B cell (primary cell): ENCODE results near the gene TFF1. TPM values are rescaled to one million over a fixed set of nuclear protein-coding genes. Genes with fewer than 3 reads are reported as not detected.

ENCODE experiments used
- ATAC-seq: fragments of 200-7000 bp; cut with Tn5 transposase; one replicate; pipeline ENCODE4 v1.10.0; 2021; ENCODE audit warnings: low read depth, mild to moderate bottlenecking, moderate number of reproducible peaks, moderate library complexity
- CTCF ChIA-PET: fragments of 350-600 bp; sonication (Branson Sonifier 250); formaldehyde crosslinking; loops from one replicate; lab custom pipeline; 2021; ENCODE audit warnings: antibody characterized with exemption, inconsistent platforms; lab: Charles Lee
- POLR2A ChIA-PET: fragments of 350-600 bp; sonication (Branson Sonifier 250); formaldehyde crosslinking; loops from one replicate; lab custom pipeline; 2021; ENCODE audit warnings: antibody characterized with exemption; lab: Charles Lee
- DNase-seq: peaks from one replicate; pipeline ENCODE4 v3.0.0; 2013
- H2AFZ ChIP-seq: 2 replicates; pipeline ENCODE4 v1.6.1; 2012; ENCODE audit warnings: mild to moderate bottlenecking, low read depth, low read length; ENCODE audit not compliant: insufficient read depth, poor library complexity, severe bottlenecking
- H3K27ac ChIP-seq, 2 donors: 1 replicate in 1 of 2; 2 replicates in 1 of 2; pipeline ENCODE4 v1.5.1; 2012 to 2013; ENCODE audit warnings: low read length in 2 of 2, mild to moderate bottlenecking in 2 of 2, moderate library complexity in 1 of 2
- H3K27me3 ChIP-seq, 4 experiments: fragments of 200-600 bp in 1 of 4; sonication (generic) in 1 of 4; replicated peaks in 1 of 4; 1 replicate in 2 of 4; 2 replicates in 2 of 4; pipeline versions ENCODE4 v1.6.1 to v1.7.0; 2013 to 2016; ENCODE audit warnings: low read length in 3 of 4, mild to moderate bottlenecking in 2 of 4, mixed read lengths in 1 of 4, moderate library complexity in 1 of 4; ENCODE audit not compliant: insufficient read depth in 4 of 4, control insufficient read depth in 3 of 4; ENCODE audit errors: control extremely low read depth in 1 of 4
- H3K36me3 ChIP-seq, 2 experiments: replicated peaks in 1 of 2; 1 replicate in 1 of 2; 2 replicates in 1 of 2; pipeline versions ENCODE4 v1.6.1 to v1.7.1; 2013; ENCODE audit warnings: low read length in 1 of 2; ENCODE audit not compliant: insufficient read depth in 2 of 2, control insufficient read depth in 1 of 2; ENCODE audit errors: control extremely low read depth in 1 of 2, extremely low read depth in 1 of 2
- H3K4me1 ChIP-seq, 2 donors: fragments of 200-600 bp in 1 of 2; sonication (generic) in 1 of 2; 1 replicate in 1 of 2; 2 replicates in 1 of 2; pipeline versions ENCODE4 v1.5.1 to v1.6.1; 2013 to 2017; ENCODE audit warnings: low read length in 2 of 2; ENCODE audit not compliant: control insufficient read depth in 2 of 2, insufficient read depth in 2 of 2
- H3K4me2 ChIP-seq: replicated peaks from 2 replicates; pipeline ENCODE3; 2012; ENCODE audit warnings: mild to moderate bottlenecking, low read depth, low read length; ENCODE audit not compliant: poor library complexity, severe bottlenecking
- H3K4me3 ChIP-seq, 5 experiments: fragments of 200-600 bp in 1 of 5; sonication (generic) in 1 of 5; 1 replicate in 3 of 5; 2 replicates in 2 of 5; pipeline versions ENCODE4 v1.5.1 to v1.7.0; 2011 to 2016; ENCODE audit warnings: low read length in 4 of 5, mild to moderate bottlenecking in 4 of 5, low read depth in 2 of 5, control low read depth in 1 of 5, moderate library complexity in 1 of 5; ENCODE audit not compliant: insufficient read depth in 1 of 5; ENCODE audit errors: control extremely low read depth in 1 of 5, extremely low read depth in 1 of 5
- H3K79me2 ChIP-seq: fragments of 200-600 bp; sonication (generic); one replicate; pipeline ENCODE4 v1.6.0; 2016; ENCODE audit warnings: low read length; ENCODE audit not compliant: control insufficient read depth, insufficient read depth
- H3K9ac ChIP-seq: fragments of 200-600 bp; sonication (generic); 2 replicates; pipeline ENCODE4 v1.6.1; 2017; ENCODE audit warnings: mild to moderate bottlenecking, low read length, moderate library complexity
- H3K9me3 ChIP-seq, 3 donors: one replicate each; pipeline versions ENCODE4 v1.6.1 to v1.7.1; 2013; ENCODE audit warnings: low read length in 2 of 3; ENCODE audit not compliant: control insufficient read depth in 2 of 3, insufficient read depth in 1 of 3; ENCODE audit errors: control extremely low read depth in 1 of 3
- H4K20me1 ChIP-seq: 2 replicates; pipeline ENCODE4 v1.6.0; 2012; ENCODE audit warnings: mild to moderate bottlenecking, low read length; ENCODE audit not compliant: insufficient read depth, control insufficient read depth, poor library complexity, severe bottlenecking
- H3K27ac Mint-ChIP-seq: one replicate; pipeline ENCODE4 v1.8.0; 2021; ENCODE audit warnings: mixed read lengths
- H3K27me3 Mint-ChIP-seq: one replicate; pipeline ENCODE4 v1.8.0; 2021; ENCODE audit warnings: mixed read lengths
- H3K4me1 Mint-ChIP-seq: one replicate; pipeline ENCODE4 v1.8.0; 2021; ENCODE audit warnings: mixed read lengths
- H3K4me3 Mint-ChIP-seq: one replicate; pipeline ENCODE4 v1.8.0; 2021; ENCODE audit warnings: mixed read lengths
- H3K9me3 Mint-ChIP-seq: one replicate; pipeline ENCODE4 v1.8.0; 2022; ENCODE audit warnings: mixed read lengths; ENCODE audit not compliant: insufficient read depth
- EZH2 ChIP-seq: IDR thresholded peaks from 2 replicates; pipeline ENCODE4 v1.6.1; 2012; ENCODE audit warnings: borderline replicate concordance, low read depth, mild to moderate bottlenecking, moderate library complexity, low read length; ENCODE audit not compliant: insufficient read depth, poor library complexity, severe bottlenecking
- WGBS: methylation state at CpG from one replicate; pipeline ENCODE4 v1.1.5; 2013; ENCODE audit warnings: missing lambda C conversion rate; ENCODE audit not compliant: insufficient coverage; 5-methylcytosine and 5-hydroxymethylcytosine counted together
- intact Hi-C: fragments of 100-400 bp; cut with micrococcal nuclease; formaldehyde crosslinking; loops from one replicate; pipeline ENCODE4 v1.10.0; 2022
- polyA plus RNA-seq: library from polyadenylated mRNA; depleted of rRNA; stranded (reverse); fragments of >200 nt; gene quantifications from 2 replicates; pipeline ENCODE4 v1.2.3, GENCODE V29; 2012
- total RNA-seq, 2 donors: library from RNA; stranded (reverse); fragments of 120-200 nt in 1 of 2; gene quantifications; 1 replicate in 1 of 2; 2 replicates in 1 of 2; pipeline versions ENCODE4 v1.2.3 to v1.2.4, GENCODE V29; 2013 to 2022
- TF ChIP-seq, protein P1 (sequence below): fragments of 200-600 bp; IDR thresholded peaks from one replicate; pipeline ENCODE4 v1.8.0; 2022; ENCODE audit warnings: antibody characterized with exemption, mild to moderate bottlenecking

Gene TFF1
- total and polyA plus RNA-seq, 2 donors (not counting 1 experiment from before 2014, with no cell fraction given) = not detected

DNA sequence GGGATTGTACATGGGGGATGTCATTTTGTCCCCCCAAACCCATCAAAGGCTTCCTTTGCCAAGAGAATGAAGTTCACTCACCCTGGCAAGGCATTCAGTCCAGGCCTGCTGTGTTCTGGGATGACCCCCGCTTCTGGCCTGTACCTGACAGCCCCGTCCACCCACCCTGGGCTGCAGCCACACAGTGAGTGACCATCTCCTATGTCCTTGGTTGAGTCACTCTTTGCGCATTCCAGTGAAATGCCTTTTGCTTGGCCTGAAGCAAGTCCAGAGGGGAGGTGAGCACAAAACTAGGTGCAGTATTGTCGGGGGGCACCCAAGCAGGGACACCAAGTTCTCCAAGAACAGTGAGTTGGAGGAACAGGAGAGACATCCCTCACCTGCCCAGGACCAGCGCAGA lies 19.3 kb upstream of the TFF1 start:
- no peak overlapping the region for H2AFZ ChIP-seq
- no peaks in the 10 kb centered on the region for H3K79me2 ChIP-seq
- Mint-ChIP-seq H3K4me1 (peaks cover 45% of the 10 kb centered on the region), H3K4me3 (peak overlapping the region; percentile 65), H3K27me3 (peaks cover 15% of the 10 kb centered on the region), H3K9me3 (peaks cover 14% of the 10 kb centered on the region), H3K27ac (no peak overlapping the region)
- no peak overlapping the region for H3K9ac ChIP-seq
- TF ChIP-seq EZH2 = no peak
- TF ChIP-seq, protein P1, sequence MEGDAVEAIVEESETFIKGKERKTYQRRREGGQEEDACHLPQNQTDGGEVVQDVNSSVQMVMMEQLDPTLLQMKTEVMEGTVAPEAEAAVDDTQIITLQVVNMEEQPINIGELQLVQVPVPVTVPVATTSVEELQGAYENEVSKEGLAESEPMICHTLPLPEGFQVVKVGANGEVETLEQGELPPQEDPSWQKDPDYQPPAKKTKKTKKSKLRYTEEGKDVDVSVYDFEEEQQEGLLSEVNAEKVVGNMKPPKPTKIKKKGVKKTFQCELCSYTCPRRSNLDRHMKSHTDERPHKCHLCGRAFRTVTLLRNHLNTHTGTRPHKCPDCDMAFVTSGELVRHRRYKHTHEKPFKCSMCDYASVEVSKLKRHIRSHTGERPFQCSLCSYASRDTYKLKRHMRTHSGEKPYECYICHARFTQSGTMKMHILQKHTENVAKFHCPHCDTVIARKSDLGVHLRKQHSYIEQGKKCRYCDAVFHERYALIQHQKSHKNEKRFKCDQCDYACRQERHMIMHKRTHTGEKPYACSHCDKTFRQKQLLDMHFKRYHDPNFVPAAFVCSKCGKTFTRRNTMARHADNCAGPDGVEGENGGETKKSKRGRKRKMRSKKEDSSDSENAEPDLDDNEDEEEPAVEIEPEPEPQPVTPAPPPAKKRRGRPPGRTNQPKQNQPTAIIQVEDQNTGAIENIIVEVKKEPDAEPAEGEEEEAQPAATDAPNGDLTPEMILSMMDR = no peak
- no peak overlapping the region for H3K27ac ChIP-seq
- H3K9me3 ChIP-seq = peaks cover 2 to 40% (median 19%) of the 10 kb centered on the region in 3 donors
- peaks cover 0 to 4% (median 0%) of the 10 kb centered on the region in 4 experiments for H3K27me3 ChIP-seq
- H3K4me3 ChIP-seq = no peak overlapping the region
- DNase-seq (no peak), ATAC-seq (no peak)
- no peaks in the 10 kb centered on the region for H4K20me1 ChIP-seq
- WGBS = 97% methylated on average over 5 of the region's 5 CpGs
- intact Hi-C loops = no loop called here
- no peak overlapping the region for H3K4me2 ChIP-seq
- CTCF ChIA-PET = no interaction called here
- peaks cover 12 to 25% of the 10 kb centered on the region in 2 donors for H3K4me1 ChIP-seq
- POLR2A ChIA-PET = no interaction called here
- H3K36me3 ChIP-seq = no peaks in the 10 kb centered on the region

DNA sequence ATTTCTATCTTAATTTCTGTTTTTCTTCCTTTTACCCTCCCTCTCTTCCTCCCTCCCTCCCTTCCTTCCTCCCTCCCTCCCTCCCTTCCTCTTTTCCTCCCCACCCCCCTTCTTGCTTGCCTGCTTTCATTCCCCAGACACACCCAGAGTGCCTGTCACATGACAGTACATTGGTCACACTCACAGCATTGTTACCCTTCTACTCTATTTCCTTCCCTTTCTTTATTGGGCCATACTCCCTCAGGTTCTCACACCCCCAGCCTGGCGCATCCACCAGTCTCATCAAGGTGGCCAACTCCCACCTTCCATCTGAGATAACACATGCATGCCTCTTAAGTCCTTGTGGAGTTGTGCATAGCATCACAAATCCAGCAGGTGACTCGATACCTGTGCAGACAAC lies 18.7 kb upstream of the TFF1 start:
- Histone ChIP-seq H3K4me1 (peaks cover 12 to 26% of the 10 kb centered on the region in 2 donors), H3K27me3 (peaks cover 0 to 8% (median 0%) of the 10 kb centered on the region in 4 experiments), H3K79me2 (no peaks in the 10 kb centered on the region), H3K27ac (peak overlapping the region in 1 of 2 donors; percentile 11), H3K4me3 (no peak overlapping the region), H3K9ac (no peak overlapping the region), H4K20me1 (no peaks in the 10 kb centered on the region), H3K9me3 (peaks cover 2 to 45% (median 19%) of the 10 kb centered on the region in 3 donors), H3K4me2 (no peak overlapping the region), H3K36me3 (no peaks in the 10 kb centered on the region), H2AFZ (no peak overlapping the region)
- POLR2A ChIA-PET = no interaction called here
- Mint-ChIP-seq H3K27ac (peak overlapping the region; percentile 63), H3K4me1 (peaks cover 44% of the 10 kb centered on the region), H3K4me3 (peak overlapping the region; percentile 65), H3K9me3 (peaks cover 14% of the 10 kb centered on the region), H3K27me3 (peaks cover 15% of the 10 kb centered on the region)
- TF ChIP-seq, protein P1 = no peak
- no peak for TF ChIP-seq EZH2
- WGBS = 44% methylated on average over 1 of the region's 2 CpGs
- CTCF ChIA-PET = no interaction called here
- DNase-seq (no peak), ATAC-seq (no peak)
- intact Hi-C loops = no loop called here
